ENCODE results near the gene CEACAM20.
"Not testable (repeated sequence)": the region's sequence is repeated elsewhere in the genome, so short reads cannot be mapped to it uniquely, and the experiment has no call there.

CEACAM20 gene

GRCh38 chr19:44544031-44544430, 14.6 kb upstream of the CEACAM20 start:
- DNase-seq, result no peak

- no peak for DNase-seq
Measured at GRCh38 chr19:44542671-44543070, 13.2 kb upstream of the CEACAM20 start.

GRCh38 chr19:44540736-44541135, 11.3 kb upstream of the CEACAM20 start:
- no peak for DNase-seq

DNA sequence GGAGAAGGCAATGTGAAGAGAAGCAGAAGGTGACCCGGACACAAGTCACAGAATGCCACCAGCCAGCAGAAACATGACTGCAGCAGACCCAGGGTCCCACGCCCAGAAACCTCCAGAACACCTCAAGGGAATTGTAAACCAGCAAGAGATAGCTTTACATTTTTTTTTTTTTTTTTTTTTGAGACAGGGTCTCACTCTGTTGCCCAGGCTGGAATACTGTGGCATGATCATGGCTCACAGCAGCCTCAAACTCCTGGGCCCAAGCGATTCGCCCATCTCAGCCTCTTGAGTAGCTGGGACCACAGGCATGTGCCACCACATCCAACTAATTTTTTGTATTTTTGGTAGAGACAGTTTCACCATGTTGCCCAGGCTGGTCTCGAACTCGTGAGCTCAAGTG, 10.5 kb upstream of the CEACAM20 start:
- no peak for DNase-seq

DNA sequence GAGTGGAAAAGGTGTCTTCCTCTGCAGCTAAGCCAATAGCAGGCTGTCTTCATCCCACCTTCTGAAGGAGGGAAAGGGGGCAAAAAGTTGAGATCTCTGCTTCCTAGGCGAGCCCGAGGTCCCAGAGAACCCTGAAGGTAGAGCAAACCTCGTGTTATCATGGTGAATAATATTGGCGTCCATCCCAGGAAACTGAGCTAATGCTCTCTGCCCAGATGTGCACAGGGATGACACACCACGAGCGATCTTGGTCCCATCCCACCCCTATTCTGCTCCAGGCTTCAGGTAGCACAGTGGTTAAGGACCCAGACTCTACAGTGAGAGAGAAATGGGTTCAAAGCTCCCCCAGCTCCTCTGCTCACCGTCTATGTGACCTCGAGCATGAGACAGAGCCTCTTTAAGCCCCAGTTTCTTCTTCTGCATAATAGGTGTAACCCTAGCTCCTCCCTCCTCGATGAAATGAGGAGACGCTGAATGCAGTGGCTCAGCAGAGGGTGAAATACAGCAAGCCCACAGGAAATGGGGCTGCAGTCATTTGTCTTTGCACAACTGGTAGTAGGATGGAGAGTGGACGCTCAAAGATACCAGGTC, 9.9 kb upstream of the CEACAM20 start:
- DNase-seq, result no peak

DNA sequence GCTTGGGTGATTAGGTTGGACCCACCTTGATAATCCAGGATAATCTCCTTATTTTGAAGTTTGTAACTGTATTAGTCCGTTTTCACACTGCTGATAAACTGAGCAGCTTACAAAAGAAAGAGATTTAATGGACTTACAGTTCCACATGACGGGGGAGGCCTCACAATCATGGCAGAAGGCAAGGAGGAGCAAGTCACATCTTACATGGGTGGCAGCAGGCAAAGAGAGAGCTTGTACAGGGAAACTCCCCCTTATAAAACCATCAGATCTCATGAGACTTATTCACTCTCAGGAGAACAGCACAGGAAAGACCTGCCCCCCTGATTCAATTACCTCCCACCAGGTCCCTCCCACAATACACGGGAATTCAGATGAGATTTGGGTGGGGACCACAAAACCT, 5.9 kb upstream of the CEACAM20 start:
- not testable (repeated sequence) for DNase-seq

DNA sequence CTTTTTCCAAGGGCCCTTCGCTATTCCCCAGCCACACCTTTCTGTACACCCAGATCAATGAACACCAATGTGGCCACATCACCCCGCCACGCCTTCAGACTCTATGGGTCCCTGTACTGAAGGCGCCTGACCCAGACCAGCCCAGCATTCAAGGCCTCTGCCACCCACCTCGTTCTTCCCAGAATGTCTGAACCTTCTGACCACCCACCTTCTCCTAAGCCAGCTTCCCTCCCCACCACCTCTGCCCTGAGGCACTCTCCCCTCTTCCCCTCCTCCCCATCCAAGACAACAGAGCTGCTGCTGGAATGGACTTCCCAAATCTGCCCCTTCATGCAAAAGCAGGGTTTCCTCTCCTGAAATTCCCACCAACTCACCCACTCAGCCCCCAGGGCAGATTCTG, 3.3 kb upstream of the CEACAM20 start:
- DNase-seq, result no peak

DNA sequence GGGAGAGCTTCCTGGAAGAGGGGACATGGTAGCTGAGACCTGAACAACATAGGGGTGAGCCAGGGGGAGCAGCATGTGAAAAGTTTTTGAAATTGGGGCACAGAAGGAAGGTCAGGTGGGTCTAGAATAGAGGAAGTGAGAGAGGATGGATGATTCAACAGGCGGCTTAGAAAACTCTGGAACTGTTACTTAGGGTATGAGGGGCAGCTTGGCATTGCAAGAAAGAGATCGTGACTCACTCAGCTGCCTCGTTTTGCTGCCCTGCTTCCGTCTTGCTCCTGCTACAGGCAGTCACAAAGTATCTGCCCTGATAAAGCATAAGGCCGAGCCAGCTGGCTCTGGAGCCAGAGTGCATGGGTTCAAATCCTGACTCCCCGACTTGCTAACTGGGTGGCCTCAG, 1.3 kb upstream of the CEACAM20 start:
- no peak for DNase-seq

GRCh38 chr19:44527554-44527953, 1.9 kb downstream of the CEACAM20 start:
- DNase-seq, result no peak

GRCh38 chr19:44525721-44526430, 3.6 kb downstream of the CEACAM20 start:
- no peak for DNase-seq

- no peak for DNase-seq
Measured at GRCh38 chr19:44521370-44521769, 8.1 kb downstream of the CEACAM20 start.

DNA sequence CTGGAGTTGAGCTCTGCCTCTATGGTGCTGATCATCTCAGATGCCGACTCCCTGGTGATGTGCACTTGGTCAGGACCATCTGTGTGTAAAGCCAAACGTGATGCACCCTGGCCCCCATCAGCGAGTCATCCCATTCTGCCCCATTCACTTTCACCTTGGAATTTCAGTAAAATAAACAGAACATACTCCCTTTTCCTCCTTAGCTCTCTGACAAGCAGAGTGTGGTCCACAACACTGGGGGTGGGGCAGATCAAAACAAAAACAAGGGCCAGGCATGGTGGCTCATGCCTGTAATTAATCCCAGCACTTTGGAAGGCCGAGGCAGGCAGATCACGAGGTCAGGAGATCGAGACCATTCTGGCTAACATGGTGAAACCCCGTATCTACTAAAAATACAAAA, 12.3 kb downstream of the CEACAM20 start:
- DNase-seq, result no peak

GRCh38 chr19:44515907-44516306, 13.6 kb downstream of the CEACAM20 start:
- DNase-seq, result no peak

DNA sequence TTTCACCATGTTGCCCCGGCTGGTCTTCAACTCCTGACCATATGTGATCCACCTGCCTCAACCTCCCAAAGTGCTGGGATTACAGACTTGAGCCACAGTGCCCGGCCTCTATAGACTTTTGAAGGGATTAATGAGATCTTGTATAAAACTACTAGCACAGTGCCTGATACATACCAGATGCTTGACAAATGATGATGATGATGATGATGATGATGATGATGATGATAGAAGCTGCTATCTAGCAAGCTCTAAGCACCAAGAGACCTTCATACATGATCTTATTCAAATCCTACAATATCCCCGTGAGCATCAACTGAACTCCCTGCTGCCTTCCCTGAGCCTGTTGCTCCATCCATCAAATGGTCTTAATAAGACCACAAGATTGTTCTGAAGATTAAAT, 14.4 kb downstream of the CEACAM20 start:
- no peak for DNase-seq

- DNase-seq, result peak in 1 of 2 experiments; percentile 8
Measured at GRCh38 chr19:44512326-44513298, 16.9 kb downstream of the CEACAM20 start.

DNA sequence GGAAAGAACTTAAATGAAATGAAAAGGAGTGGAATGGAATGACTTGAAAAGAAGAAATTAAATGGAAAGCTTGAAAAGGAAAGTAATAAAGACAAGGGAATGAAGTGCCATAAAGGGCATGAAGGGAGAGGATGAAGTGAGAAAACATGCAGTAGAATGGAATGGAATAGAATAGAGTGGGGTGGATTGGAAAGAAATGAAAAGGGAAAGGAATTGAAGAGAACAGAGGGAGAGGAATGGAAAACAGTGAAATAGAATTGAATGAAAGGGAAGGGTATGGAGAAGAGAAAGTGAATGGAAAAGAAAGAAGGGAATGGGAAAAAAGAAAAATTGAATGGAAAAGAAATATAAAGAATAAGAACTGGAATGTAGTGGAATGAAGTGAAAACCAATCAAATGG, 20.0 kb downstream of the CEACAM20 start:
- DNase-seq, result no peak

GRCh38 chr19:44499962-44500949, 29.2 kb downstream of the CEACAM20 start, which contains the start of gene ZNF180:
Gene ZNF180, minus strand, starts transcription at chr19:44500522. Its CDS starts 3,188 bp downstream, at chr19:44497334.
- peak; percentile 93 to 94 for DNase-seq

GRCh38 chr19:44499559-44499958, 29.9 kb downstream of the CEACAM20 start:
- DNase-seq, result no peak

- no peak for DNase-seq
Measured at GRCh38 chr19:44498988-44499387, 30.5 kb downstream of the CEACAM20 start.

- DNase-seq, result no peak
Measured at GRCh38 chr19:44496711-44497110, 32.8 kb downstream of the CEACAM20 start.

DNA sequence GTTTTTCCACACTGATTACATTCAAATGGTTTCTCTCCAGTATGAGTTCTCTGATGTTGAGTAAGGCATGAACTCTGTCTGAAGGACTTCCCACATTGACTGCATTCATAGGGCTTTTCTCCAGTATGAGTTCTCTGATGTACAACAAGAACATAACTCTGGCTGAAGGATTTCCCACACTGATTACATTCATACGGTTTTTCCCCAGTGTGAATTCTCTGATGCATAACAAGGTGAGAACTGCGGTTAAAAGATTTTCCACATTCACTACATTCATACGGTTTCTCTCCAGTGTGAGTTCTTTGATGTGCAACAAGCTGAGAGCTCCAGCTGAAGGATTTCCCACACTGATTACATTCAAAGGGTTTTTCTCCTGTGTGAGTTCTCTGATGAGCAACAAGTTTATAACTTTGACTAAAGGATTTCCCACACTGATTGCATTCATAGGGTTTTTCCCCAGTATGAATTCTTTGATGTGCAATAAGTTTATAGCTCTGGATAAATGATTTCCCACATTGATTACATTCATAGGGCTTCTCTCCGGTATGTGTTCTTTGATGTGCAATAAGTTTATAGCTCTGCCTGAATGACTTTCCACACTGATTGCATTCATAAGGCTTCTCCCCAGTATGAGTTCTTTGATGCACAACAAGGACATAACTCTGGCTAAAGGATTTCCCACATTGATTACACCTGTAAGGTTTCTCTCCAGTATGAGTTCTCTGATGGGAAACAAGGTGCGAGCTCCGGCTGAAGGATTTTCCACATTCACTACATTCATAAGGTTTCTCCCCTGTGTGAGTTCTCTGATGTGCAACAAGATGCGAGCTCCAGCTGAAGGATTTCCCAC, 52.7 kb downstream of the CEACAM20 start:
- no peak for DNase-seq

Data from stimulated activated CD4-positive, alpha-beta T cell treated with anti-CD3 and anti-CD28 coated beads, Interleukin-4, amount 100 ng/mL, for 4 hours (primary cell).